ENCODE measurements around the gene MRPL44.
A peak's percentile ranks its signal among the peaks of the same experiment; 100 is the strongest.
"Not testable (repeated sequence)": the region's sequence is repeated elsewhere in the genome, so short reads cannot be mapped to it uniquely, and the experiment has no call there.

MRPL44 gene

DNA sequence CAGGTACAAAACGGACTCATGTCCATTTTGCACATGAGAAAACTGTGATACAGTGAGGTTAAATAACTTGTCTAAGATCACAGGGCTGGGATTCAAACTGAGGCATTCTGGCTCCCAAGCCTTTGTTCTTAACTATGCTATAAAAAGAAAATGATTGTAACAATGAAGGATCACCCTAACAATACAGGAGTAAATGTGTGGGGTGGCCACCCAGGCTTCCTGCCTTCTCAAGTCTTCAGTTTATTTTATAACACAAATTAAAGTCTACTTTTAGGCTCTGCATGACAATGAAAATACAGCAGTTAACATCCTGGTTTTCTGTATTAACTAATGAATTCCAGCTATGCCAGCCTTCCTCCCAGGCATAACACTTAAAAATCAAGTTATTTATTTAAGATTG, 19.7 kb upstream of the MRPL44 start:
- DNase-seq, result no peak

DNA sequence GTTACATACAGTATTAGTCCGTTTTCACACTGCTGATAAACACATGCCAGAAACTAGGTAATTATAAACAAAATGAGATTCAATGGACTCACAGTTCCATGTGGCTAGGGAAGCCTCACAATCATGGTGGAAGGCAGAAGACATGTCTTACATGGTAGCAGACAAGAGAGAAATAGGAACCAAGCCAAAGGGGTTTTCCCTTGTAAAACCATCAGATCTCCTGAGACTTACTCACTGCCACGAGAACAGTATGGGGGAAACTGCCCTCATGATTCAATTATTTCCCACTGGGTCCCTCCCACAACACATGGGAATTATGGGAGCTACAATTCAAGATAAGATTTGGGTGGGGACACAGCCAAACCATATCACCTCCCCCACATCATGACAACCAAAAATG, 17.8 kb upstream of the MRPL44 start:
- DNase-seq, result not testable (repeated sequence)

DNA sequence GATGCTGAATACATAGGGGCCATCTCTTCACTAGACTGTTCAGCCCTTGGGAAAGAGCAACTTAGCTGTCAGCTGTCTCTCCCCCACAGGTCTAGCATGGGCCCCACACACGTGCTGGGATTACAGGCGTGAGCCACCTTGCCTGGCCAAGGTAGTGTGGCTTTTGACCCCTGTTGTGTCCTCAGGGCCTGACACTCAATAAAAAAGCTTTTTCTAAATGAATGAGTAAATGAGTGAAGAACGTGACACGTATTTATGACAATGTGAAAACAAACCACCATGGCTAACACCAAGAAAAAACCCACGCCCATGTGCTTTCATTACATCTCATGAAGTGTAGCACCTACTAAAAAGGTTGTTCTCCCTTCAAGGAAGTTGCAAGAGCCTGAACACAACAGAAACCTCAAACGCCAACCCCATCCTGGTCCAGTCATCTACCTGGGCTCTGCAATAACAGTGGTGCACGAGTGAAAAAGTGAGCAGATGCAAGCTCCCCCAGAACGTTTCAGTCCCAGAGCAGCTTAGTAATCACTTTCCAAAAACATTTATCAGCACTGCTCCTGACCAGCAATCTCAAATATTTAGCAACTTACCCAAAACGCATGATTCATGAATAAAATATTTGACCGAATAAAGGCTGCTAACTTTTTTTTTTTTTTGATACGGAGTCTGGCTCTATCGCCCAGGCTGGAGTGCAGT, 15.5 kb upstream of the MRPL44 start:
- DNase-seq, result no peak

DNA sequence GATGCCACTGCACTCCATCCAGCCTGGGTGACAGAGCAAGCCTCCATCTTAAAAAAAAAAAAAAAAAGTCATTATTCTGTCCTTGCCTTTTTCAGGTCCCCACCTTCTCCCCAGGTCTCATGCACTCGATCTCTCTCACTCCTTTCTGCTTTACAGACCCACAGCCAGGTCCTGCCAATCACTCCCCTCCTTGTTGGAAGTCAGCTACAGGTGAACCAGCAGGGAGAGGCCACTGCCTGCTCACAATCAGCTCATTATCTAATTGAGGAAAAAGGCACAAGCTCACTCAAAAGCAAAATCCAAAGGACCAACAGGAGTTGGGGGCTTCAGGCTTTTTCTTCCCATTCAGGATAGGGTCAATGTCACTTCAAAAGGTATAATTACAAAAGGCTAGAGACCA, 14.1 kb upstream of the MRPL44 start:
- no peak for DNase-seq

DNA sequence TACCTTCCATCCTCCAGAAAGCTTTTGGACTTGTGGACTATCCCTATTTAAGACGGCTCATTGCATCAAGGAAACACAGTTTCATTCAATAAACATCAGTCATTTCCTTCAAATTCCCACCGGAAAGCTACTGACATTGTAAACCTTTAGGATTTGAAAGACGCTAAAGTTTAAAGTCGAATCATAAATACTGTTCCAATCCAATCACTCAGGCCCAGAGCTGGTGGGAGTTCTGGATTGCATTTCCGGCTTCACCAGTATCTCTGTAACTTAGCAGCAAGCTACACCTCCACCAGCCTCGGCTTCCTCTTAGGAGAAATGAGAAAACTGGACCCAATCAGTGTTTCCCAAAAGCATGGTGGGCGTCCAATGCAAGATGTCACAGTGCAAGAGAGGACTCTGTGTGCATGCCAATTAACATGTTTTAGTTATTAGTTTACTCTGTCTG, 13.7 kb upstream of the MRPL44 start:
- DNase-seq, result no peak

DNA sequence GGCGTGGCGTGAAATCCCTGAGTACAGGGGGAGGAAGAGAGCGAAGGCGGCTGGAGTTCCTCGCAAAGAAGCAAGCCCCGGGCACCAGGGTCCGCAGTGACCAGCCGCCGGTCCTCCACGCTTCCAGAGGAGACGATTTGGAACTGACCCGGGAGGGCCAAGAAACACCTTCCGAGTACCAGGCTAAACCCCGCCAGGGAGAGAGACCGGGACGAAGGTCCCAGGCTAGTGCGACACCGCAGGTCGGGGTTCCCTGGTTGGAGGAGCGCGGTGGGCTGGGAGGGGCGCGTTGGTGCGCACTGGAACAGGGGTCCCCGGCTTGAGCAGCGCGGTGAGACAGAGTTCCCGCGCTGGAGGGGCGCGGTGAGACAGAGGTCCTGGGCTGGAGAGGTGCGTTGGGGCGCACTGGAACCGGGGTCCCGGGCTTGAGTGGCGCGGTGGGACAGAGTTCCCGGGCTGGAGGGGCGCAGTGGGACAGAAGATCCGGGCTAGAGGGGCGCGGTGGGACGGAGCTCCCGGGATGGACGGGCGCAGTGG, 13.0 kb upstream of the MRPL44 start:
- DNase-seq, result no peak

DNA sequence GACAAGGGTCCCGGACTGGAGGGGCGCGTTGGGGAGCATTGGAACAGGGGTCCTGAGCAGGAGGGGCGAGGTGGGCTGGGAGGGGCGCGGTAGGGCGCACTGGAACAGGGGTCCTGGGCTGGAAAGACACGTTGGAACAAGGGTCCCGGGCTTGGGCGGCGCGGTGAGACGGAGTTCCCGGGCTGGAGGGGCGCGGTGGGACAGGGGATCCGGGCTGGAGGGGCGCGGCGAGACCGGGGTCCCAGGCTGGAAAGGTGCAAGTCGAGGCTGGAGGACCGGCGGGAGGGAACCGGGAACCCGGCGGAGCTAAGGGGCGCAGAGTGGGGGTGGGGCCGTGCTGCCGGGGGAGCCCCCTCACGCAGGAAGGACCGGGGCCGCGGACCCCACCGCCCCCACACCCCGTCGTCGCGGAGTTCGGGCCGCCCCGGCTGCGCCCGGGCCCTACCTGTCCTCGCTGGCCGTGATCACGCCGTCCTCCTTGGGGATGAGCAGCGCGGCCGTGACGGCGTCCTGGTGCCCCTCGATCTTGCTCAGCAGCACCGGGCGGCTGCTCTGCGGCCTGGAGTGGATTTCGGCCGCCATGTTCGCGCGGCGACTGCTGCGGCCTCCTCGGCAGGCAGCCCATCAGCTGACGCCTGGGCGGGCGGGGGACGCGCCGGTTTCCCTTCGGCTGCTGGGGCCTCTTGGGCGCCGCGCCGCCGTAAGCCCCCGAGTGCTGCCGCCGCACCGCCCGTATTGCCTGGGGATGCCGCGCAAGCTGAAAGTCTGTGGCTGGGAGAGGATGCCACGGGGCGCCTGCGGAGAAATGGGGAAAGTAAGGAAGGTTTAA, 12.3 kb upstream of the MRPL44 start, which contains the start of gene WDFY1:
WDFY1 (minus strand) TSS at position 633 of the 829 bp plus-strand sequence; CDS start at position 582, 51 bp downstream.
- DNase-seq, result peak; percentile 66

DNA sequence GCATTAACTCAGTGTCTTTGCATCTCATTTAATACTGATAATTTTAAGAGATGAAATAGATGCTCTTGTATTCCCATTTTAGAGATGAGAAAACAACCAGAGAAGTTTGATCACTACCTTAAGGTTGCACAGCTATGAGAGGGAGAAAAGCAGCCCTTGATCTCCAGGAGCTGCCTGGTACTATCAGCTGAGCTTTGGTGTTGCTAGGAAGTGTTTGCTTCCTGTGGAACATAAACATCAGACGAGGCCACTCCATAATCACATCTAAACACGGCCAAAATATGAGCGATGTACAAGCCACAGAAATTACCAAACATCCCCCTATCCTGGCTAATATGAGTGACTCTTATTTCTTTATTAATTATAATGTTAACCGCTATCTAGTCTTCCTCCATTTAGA, 11.5 kb upstream of the MRPL44 start:
- DNase-seq, result no peak

DNA sequence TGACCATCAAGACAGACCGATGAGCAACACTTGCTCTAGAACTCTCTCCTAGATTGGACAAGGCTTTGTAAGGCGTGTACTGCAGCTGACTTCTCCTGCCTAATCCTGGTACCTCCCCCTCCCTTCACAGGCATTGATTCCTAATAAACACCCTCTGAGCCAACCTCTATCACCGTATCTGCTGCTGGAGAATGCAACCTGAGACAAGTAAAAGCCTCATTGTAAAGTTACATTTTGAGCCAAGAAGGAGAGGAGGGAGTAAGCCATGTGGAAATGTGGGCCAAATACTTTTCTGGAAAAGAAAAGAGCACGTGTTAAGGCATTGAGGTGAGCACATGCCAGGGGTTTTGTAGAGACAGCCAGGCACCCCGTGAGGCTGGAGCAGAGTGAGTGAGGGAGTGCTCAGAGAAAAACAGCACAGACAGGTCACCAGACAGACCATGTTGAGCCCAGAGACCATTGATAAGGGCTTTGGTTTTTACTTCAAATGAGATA, 9.5 kb upstream of the MRPL44 start:
- DNase-seq, result no peak

DNA sequence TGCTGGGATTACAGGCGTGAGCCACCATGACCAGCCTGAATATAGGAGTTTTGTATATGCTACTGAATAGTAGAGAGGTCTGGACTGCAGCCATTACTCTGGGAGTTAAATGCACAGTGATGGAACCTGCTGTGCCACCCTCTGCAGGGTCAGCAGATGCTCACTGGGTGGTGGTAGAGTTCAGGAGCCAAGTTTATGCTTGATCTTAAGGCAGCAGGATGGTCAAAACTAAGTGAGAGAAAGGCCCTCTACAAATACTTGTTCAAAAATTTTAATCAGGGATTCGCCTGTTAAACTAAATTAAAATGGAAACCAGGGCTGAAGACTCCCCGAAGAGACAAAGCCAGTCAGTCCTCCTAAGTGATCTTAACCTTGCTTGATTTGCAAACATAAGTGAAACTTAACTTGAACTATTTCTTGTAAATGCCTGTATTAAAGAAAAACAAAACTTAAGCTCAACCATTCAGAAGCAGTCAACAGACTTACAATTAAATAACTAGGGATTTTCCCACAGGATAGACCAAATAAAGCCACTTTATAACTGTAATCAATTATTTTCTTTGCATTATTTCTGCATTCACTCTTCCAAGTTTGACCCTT, 7.9 kb upstream of the MRPL44 start:
- DNase-seq, result no peak

DNA sequence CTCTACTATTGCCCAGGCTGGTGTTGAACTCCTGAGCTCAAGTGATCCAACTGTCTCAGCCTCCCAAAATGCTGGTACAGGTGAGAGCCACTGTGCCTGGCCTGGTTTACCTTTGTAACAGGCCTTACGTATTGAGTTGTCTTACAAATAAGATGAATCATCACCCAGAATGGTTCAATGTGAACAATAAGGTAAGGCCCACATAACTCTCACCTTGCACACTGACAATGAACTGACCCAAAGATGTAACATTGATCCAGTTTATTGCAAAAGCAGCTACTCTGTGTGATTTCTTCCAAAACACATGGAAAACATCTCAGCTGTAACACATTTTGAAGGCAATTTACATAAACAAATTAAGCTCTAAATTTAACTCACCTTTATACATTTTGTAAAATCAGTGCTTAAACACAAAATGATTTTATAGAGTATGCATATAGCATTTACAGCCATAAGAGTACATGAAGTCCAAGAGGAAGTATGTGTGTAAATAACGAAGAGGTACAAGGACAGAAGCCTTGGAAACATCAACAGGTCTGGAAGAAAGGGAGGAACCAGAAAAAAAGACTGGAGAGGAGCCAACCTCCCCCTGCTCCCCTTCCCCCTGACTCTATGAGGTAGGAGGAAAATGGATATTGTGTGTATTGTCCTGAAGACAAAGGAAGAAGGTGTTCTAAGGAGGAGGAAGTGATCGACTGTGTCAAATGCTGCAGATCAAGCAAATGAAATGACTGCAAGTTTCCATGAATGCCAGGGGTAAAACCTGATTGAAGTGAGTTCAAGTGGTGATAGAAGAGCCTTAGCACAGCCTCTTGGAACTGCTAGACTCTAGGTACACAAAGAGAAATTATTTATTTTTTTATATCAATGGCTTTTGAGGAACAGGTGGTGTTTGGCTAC, 6.6 kb upstream of the MRPL44 start:
- no peak for DNase-seq

DNA sequence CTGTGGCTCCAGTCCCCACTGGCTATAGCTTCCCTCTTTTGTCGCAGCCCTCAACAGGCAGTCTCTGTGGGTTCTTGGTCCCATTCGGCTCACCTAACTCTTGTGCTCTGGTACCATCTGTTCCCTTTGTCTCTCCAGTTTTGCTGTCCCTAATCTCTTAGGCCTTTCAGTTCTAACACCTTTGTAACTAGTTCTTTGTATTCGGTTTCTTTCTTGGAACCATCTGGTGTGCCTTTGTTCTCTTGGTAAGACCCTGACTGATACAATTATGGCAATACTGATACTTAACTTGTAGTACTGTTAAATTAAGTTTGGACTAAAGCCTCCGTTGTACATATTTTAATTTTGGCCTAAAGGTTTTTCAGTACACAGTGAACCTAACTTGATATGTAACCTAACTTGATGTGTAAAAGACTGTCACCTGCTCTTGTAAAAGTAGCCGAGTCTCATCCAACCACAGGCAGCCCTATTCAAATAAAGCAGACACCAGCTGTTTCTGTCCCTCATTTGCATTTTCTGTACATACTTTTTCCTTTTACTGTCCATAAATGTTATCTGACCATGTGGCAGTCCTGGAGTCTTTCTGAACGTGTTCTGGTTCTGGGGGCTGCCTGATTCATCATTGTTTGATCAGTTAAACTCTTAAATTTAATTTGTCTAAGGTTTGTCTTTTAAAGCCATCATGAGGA, 4.8 kb upstream of the MRPL44 start:
- no peak for DNase-seq

DNA sequence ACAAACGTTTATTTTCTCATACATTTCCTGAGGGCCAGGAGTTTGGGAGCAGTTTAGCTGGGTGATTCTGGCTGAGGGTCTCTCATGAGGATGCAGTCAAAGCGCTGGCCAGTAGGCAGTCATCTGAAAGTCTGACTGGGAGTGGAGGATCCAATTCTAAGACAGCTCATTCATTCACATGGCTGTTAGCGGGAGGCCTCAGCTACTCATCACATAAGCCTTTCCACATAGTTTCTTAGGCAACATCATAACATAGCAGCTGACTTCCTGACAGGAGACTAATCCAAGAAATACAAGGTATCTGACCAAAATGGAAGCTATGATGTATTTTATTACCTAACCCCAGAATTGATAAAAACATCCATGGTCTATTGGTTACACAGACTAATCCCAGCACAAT, 2.9 kb upstream of the MRPL44 start:
- no peak for DNase-seq

DNA sequence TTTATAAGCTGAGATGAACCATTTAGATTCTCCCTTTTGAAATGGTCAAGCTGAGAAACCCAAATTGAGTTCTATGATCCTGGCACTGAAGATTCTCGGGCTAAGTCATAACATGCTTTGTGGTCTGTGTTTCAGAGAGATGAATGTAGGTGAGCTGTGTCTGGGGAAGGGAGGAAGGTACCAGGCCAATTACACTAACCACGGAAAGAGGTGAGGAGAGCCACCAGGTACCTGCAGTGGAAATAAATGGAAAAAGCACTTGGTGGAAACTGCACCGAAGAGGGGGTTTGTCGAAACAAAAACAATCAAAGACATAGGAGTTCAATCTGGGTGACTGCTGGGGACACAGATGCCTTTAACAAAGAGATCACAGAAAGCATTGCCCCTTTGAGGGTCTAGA, 963 bp upstream of the MRPL44 start:
- no peak for DNase-seq

DNA sequence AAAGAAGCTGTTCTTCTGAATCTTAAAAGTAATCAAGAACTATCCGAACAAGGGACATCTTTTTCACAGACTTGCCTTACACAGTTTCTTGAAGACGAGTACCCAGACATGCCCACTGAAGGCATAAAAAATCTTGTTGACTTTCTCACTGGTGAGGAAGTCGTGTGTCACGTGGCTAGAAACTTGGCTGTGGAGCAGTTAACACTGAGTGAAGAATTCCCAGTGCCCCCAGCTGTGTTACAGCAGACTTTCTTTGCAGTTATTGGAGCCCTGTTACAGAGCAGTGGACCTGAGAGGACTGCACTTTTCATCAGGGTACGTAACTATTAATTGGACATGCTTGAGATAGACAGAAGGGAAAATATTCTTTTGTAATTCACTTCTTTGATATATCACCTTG, 2.4 kb downstream of the MRPL44 start:
- no peak for DNase-seq

DNA sequence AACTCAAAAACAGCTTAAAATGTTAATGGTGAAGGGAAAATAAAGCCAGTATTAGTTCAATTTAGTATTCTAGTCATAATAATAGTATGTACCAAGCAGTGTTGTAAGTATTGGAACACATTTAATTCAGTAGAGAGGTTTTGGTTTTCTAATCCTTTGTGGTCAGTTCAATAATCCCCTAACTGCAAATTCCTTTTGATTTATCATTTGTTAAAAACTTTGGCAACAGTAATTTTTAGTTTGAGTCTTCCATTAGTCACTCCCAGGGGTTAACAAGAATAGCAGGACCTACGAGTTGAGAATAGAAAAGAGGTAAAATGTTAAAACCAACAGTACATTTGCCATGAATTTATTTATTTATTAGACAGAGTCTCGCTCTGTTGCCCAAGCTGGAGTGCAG, 10.7 kb downstream of the MRPL44 start:
- DNase-seq, result no peak

DNA sequence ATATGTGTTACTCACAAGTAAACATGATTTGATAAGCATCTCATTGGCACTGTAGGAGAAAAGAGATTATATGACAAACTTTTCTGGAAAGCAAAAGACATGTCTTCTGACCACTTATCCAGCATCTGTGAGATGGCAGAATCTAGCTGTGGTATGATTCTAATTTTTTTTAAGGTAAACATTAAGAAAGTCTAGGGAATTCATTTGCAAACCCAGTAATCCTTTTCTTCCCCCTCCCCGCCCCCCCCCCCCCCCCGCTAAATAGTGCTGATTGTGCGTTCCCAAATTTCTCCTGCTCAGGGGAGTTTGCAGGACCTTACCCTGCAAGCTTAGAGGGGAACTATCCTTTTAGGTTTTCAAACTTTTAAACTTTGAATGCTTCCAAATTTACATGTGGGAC, 12.1 kb downstream of the MRPL44 start:
- no peak for DNase-seq

DNA sequence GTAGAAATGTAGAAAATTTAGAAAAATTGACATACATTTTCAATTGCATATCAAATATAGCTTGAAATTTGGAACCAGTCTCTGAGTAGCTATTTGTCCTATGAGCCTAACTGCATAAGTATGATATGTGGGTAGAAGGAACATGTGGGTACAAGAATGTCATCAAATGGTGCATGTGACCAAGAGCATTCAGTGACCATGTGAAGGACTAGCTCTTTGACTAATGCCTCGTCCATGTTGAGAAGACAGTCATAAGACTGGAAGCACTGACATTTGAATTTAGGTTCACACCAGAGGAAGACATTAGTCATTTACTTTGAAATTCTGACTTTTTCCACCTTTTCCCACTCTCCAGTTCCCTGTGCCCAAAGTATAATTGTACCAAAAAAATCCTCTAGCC, 12.6 kb downstream of the MRPL44 start:
- DNase-seq, result no peak

DNA sequence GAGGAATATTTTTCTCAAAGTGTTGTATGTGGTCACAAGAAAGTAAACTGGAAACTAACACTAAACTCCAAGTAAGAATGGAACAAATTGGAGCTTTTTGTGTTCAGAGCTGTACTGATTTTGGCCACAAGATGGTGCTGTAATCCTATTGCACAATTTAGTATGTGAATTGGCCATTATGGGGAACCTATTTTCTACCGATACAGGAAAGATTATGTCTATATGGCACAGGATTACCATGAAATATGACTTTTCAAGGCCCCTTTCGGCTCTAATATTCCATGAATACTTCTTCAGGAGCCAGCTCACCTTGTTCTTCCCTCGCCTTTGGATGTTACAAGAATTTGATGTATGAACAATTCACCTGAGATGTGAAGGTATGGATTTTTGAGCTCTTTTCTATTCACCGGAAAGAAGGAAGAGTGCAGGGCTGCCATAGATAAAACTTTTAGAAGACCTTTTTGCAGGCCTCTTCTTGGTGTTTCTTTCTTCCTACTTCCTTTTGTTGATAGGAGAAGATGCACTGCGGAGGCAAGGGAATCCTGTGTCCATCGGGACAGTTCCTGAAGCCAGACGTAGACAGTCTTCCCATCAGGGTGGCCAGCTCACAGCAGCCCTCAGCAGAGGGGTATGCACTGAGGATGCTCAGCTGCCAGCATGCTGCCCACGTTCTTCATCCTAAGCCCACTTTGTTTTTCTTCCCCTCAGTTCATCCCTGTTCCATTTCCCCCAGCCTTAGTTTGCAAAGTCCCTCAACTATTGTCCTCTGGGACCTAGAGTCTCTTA, 13.3 kb downstream of the MRPL44 start:
- peak; percentile 69 for DNase-seq

DNA sequence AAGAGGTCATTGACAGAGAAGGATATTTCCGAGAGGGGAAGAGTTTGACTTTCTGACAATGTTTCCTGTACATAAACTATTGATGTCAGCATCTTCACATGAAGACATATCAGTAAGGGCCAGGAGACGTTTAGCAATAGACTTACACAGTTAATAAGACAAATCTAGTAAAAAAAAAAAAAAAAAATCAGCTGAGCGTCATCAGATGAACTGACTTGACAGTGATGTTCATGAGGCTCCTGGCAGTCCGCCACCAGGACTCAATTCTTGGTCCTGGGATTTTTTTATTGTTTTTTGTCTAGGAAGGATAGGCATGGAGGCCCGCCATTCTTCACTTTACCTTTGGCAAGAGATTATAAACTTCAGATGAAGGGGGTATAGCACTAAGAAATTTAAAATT, 14.5 kb downstream of the MRPL44 start:
- DNase-seq, result no peak

DNA sequence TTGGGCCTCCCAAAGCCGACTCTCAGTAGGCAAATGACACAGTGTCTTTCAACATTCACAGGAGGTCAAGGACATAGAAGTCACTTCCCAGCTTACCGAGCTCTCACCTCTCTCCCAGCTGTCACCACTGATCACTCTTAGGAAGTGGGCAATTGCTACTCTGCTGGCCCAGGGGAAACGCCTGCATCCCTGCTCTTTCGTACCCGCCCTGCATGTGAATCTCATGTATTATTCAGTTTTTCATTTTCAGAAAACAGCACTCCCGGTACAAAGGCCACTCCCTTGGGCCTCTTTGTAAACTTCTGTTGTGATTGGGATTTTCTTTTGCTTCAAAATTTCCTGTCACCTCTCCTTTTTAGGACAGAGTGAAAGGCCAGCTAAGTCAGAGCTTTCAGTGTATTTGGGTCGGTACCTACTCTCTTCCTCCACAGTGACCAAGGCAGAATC, 15.4 kb downstream of the MRPL44 start:
- no peak for DNase-seq

All from activated T-cell treated with anti-CD3 and anti-CD28 coated beads for 4 hours (primary cell).